SK-N-SH (cell line): ENCODE results near the gene SMIM14. TPM values are rescaled to one million over a fixed set of nuclear protein-coding genes. Genes with fewer than 3 reads are reported as not detected.

Source experiments
- CTCF ChIA-PET: fragments of 300-600, 350-600 bp; formaldehyde crosslinking; extraction: SDS; loops from one replicate; lab custom pipeline; 2021; lab: Yijun Ruan, JAX
- POLR2A ChIA-PET: fragments of 350-600 bp; sonication (Branson Sonifier 250); formaldehyde crosslinking; extraction: SDS; loops from one replicate; lab custom pipeline; 2020; ENCODE audit warnings: antibody characterized with exemption, inconsistent platforms; lab: Yijun Ruan, JAX
- DNase-seq: peaks from one replicate; pipeline ENCODE4 v3.0.0; 2012
- H2AFZ ChIP-seq: fragments of 200-600 bp; sonication (generic); 2 replicates; pipeline ENCODE4 v1.8.1; 2016; ENCODE audit warnings: antibody characterized with exemption, mild to moderate bottlenecking, low read depth
- H3F3A ChIP-seq: fragments of 200-600 bp; sonication (generic); replicated peaks from 2 replicates; pipeline ENCODE3; 2016; ENCODE audit warnings: antibody characterized with exemption, mild to moderate bottlenecking; ENCODE audit not compliant: insufficient read depth
- H3K27ac ChIP-seq, 2 experiments: fragments of 200-500 bp in 1 of 2; fragments of 200-600 bp in 1 of 2; sonication (Bioruptor generic) in 1 of 2; sonication (generic), shearing (Covaris generic) in 1 of 2; 2 replicates each; pipeline versions ENCODE4 v1.5.1 to v1.6.1; 2014 to 2016; ENCODE audit warnings: low read depth in 2 of 2, inconsistent platforms in 1 of 2, low read length in 1 of 2, mild to moderate bottlenecking in 1 of 2, mixed read lengths in 1 of 2
- H3K27me3 ChIP-seq: fragments of 200-600 bp; sonication (generic), shearing (Covaris generic); 2 replicates; pipeline ENCODE4 v1.6.1; 2016; ENCODE audit warnings: mixed run types; ENCODE audit not compliant: insufficient read depth
- H3K36me3 ChIP-seq, 2 experiments: fragments of 200-500 bp in 1 of 2; fragments of 200-600 bp in 1 of 2; sonication (Bioruptor generic) in 1 of 2; sonication (generic) in 1 of 2; replicated peaks in 1 of 2; 2 replicates each; pipeline versions ENCODE3 to v1.5.1; 2014 to 2016; ENCODE audit warnings: low read length in 1 of 2, mild to moderate bottlenecking in 1 of 2; ENCODE audit not compliant: insufficient read depth in 2 of 2, control insufficient read depth in 1 of 2
- H3K4me1 ChIP-seq, 2 experiments: fragments of 200-500 bp in 1 of 2; fragments of 200-600 bp in 1 of 2; sonication (Bioruptor generic) in 1 of 2; sonication (generic), shearing (Covaris generic) in 1 of 2; 2 replicates each; pipeline versions ENCODE4 v1.5.1 to v1.6.1; 2014 to 2016; ENCODE audit warnings: low read depth in 1 of 2, low read length in 1 of 2, mixed run types in 1 of 2; ENCODE audit not compliant: insufficient read depth in 2 of 2, control insufficient read depth in 1 of 2
- H3K4me2 ChIP-seq: fragments of 200-600 bp; sonication (generic), shearing (Covaris generic); 2 replicates; pipeline ENCODE4 v1.6.1; 2017; ENCODE audit warnings: mixed run types
- H3K4me3 ChIP-seq, 2 experiments: fragments of 200-500 bp in 1 of 2; fragments of 200-600 bp in 1 of 2; sonication (Bioruptor generic) in 1 of 2; sonication (generic), shearing (Covaris generic) in 1 of 2; 2 replicates each; pipeline versions ENCODE4 v1.5.1 to v1.8.1; 2014 to 2016; ENCODE audit warnings: low read depth in 2 of 2, inconsistent platforms in 1 of 2, low read length in 1 of 2, mild to moderate bottlenecking in 1 of 2, mixed read lengths in 1 of 2, moderate library complexity in 1 of 2
- H3K79me2 ChIP-seq: fragments of 200-600 bp; sonication (generic); 2 replicates; pipeline ENCODE4 v1.8.1; 2017; ENCODE audit warnings: mild to moderate bottlenecking; ENCODE audit not compliant: insufficient read depth
- H3K9ac ChIP-seq: fragments of 200-600 bp; sonication (generic); 2 replicates; pipeline ENCODE4 v1.6.1; 2017; ENCODE audit warnings: mixed run types
- H3K9me2 ChIP-seq: fragments of 200-600 bp; sonication (generic); 2 replicates; pipeline ENCODE4 v1.6.1; 2017; ENCODE audit warnings: mixed run types
- H3K9me3 ChIP-seq: fragments of 200-600 bp; sonication (generic); 2 replicates; pipeline ENCODE4 v1.6.1; 2017; ENCODE audit warnings: mixed run types, mild to moderate bottlenecking, moderate library complexity
- H4K20me1 ChIP-seq: fragments of 200-600 bp; sonication (generic); 2 replicates; pipeline ENCODE4 v1.6.1; 2017; ENCODE audit warnings: mild to moderate bottlenecking, mixed run types; ENCODE audit not compliant: insufficient read depth
- CTCF ChIP-seq: fragments of 200-600 bp; sonication (generic); IDR thresholded peaks from 2 replicates; pipeline ENCODE4 v1.6.1; 2017; ENCODE audit warnings: antibody characterized with exemption, mild to moderate bottlenecking, moderate library complexity
- ELF1 ChIP-seq: IDR thresholded peaks from 2 replicates; pipeline ENCODE4 v1.4.0; 2012
- FOXM1 ChIP-seq: IDR thresholded peaks from 2 replicates; pipeline ENCODE4 v1.4.0; 2012; ENCODE audit warnings: low read depth, mild to moderate bottlenecking
- MAX ChIP-seq: IDR thresholded peaks from 2 replicates; pipeline ENCODE4 v1.4.0; 2012; ENCODE audit warnings: low read depth
- NFIC ChIP-seq: IDR thresholded peaks from 2 replicates; pipeline ENCODE4 v1.4.0; 2012; ENCODE audit warnings: borderline replicate concordance
- PBX3 ChIP-seq: IDR thresholded peaks from 2 replicates; pipeline ENCODE4; 2012
- POLR2AphosphoS5 ChIP-seq: IDR thresholded peaks from 2 replicates; pipeline ENCODE4 v1.6.1; 2012; ENCODE audit warnings: low read depth, low read length
- RXRA ChIP-seq: IDR thresholded peaks from 2 replicates; pipeline ENCODE4 v1.4.0; 2012; ENCODE audit warnings: low read depth, mild to moderate bottlenecking, borderline replicate concordance
- SIN3A ChIP-seq: IDR thresholded peaks from 2 replicates; pipeline ENCODE4 v1.6.1; 2012; ENCODE audit warnings: low read depth, mild to moderate bottlenecking, low read length, moderate library complexity, borderline replicate concordance
- TAF1 ChIP-seq: IDR thresholded peaks from 2 replicates; pipeline ENCODE4 v1.6.1; 2012; ENCODE audit warnings: low read depth, mild to moderate bottlenecking, low read length, moderate library complexity, borderline replicate concordance
- TCF12 ChIP-seq: IDR thresholded peaks from 2 replicates; pipeline ENCODE4 v1.4.0; 2012
- TEAD4 ChIP-seq: IDR thresholded peaks from 2 replicates; pipeline ENCODE4 v1.4.0; 2012; ENCODE audit warnings: mild to moderate bottlenecking, borderline replicate concordance; ENCODE audit not compliant: insufficient read depth
- USF1 ChIP-seq: IDR thresholded peaks from 2 replicates; pipeline ENCODE4 v1.4.0; 2012; ENCODE audit warnings: low read depth, borderline replicate concordance
- WGBS: methylation state at CpG from one replicate; pipeline ENCODE4 v1.1.6; 2017; ENCODE audit warnings: low lambda C conversion rate; 5-methylcytosine and 5-hydroxymethylcytosine counted together
- polyA plus RNA-seq, 3 experiments: library from polyadenylated mRNA; depleted of rRNA; stranded (reverse); fragments of >200 nt; gene quantifications; 2 replicates each; pipeline ENCODE4 v1.2.3, GENCODE V29; 2012

The SMIM14 gene
- polyA plus RNA-seq, 1 of the 3 experiments (the other 2 are of a cell fraction) = 12.6 TPM

GRCh38 chr4:39562792-39563191, 75.9 kb downstream of the SMIM14 start:
- H3K9ac ChIP-seq = no peak overlapping the region
- no peak overlapping the region for H3K4me2 ChIP-seq
- H3K27ac ChIP-seq = no peak overlapping the region
- DNase-seq = no peak
- POLR2A ChIA-PET = no interaction called here
- CTCF ChIA-PET = interaction anchor here (0.6 kb wide), 1 partner anchor 171 kb away, joined by 3 read pairs; no protein-coding TSS in a partner anchor
- H3K36me3 ChIP-seq = peaks cover 0 to 8% of the 10 kb centered on the region in 2 experiments
- WGBS = 91% methylated on average over 5 of the region's 5 CpGs
- H3F3A ChIP-seq = peaks cover 17% of the 10 kb centered on the region
- no peaks in the 10 kb centered on the region for H3K9me2 ChIP-seq
- no peaks in the 10 kb centered on the region for H3K9me3 ChIP-seq
- TF ChIP-seq PBX3 (no peak), ELF1 (no peak), MAX (no peak), FOXM1 (no peak), USF1 (no peak), POLR2AphosphoS5 (no peak), TCF12 (no peak), SIN3A (no peak)
- H3K4me1 ChIP-seq = no peaks in the 10 kb centered on the region
- H4K20me1 ChIP-seq = no peaks in the 10 kb centered on the region
- H3K4me3 ChIP-seq = no peak overlapping the region
- no peak overlapping the region for H2AFZ ChIP-seq
- H3K27me3 ChIP-seq = no peaks in the 10 kb centered on the region
- no peaks in the 10 kb centered on the region for H3K79me2 ChIP-seq

- H3K79me2 ChIP-seq = no peaks in the 10 kb centered on the region
- no peak overlapping the region for H2AFZ ChIP-seq
- no peak overlapping the region for H3K4me2 ChIP-seq
- no peak overlapping the region for H3K9ac ChIP-seq
- ChIA-PET CTCF (no interaction called here), POLR2A (interaction anchor here (0.8 to 1.8 kb wide), 2 partner anchors 9 to 32 kb away, joined by 3 to 13 read pairs; partner anchors contain the start of gene UGDH)
- 92% methylated on average over 9 of the region's 9 CpGs for WGBS
- H3K4me1 ChIP-seq = no peaks in the 10 kb centered on the region
- no peaks in the 10 kb centered on the region for H3K9me2 ChIP-seq
- peaks cover 0 to 8% of the 10 kb centered on the region in 2 experiments for H3K36me3 ChIP-seq
- H3K9me3 ChIP-seq = no peaks in the 10 kb centered on the region
- no peak overlapping the region for H3K27ac ChIP-seq
- no peak overlapping the region for H3K4me3 ChIP-seq
- no peaks in the 10 kb centered on the region for H3F3A ChIP-seq
- TF ChIP-seq MAX (no peak), USF1 (no peak), RXRA (no peak), ELF1 (no peak), NFIC (no peak), TEAD4 (no peak), TAF1 (no peak), CTCF (no peak)
- H3K27me3 ChIP-seq = no peaks in the 10 kb centered on the region
- H4K20me1 ChIP-seq = no peaks in the 10 kb centered on the region
- no peak for DNase-seq
Observed at GRCh38 chr4:39559626-39560025, 79.0 kb downstream of the SMIM14 start.
